ENCODE results near the gene PNMT.
A peak's percentile ranks its signal among the peaks of the same experiment; 100 is the strongest.

PNMT gene

GRCh38 chr17:39667945-39668924 lies at the start of gene PNMT:
Gene PNMT, plus strand, starts transcription at chr17:39668453. Its CDS starts 23 bp downstream, at chr17:39668476.
- peak; percentile 84 for DNase-seq (ENCODE audit: low spot score)

- no peak for DNase-seq (ENCODE audit: low spot score)
Observed at GRCh38 chr17:39618956-39619785, 49.1 kb upstream of the PNMT start.

GRCh38 chr17:39619786-39620101 lies 48.5 kb upstream of the PNMT start:
- DNase-seq (ENCODE audit: low spot score): no peak

GRCh38 chr17:39621523-39622379 lies 46.5 kb upstream of the PNMT start:
- peak; percentile 90 for DNase-seq (ENCODE audit: low spot score)

GRCh38 chr17:39622380-39623006 lies 45.8 kb upstream of the PNMT start:
- no peak for DNase-seq (ENCODE audit: low spot score)

- peak; percentile 86 for DNase-seq (ENCODE audit: low spot score)
Observed at GRCh38 chr17:39623356-39623950, 44.8 kb upstream of the PNMT start.

- no peak for DNase-seq (ENCODE audit: low spot score)
Observed at GRCh38 chr17:39624313-39624712, 43.9 kb upstream of the PNMT start.

GRCh38 chr17:39625198-39625785 lies 43.0 kb upstream of the PNMT start:
- no peak for DNase-seq (ENCODE audit: low spot score)

GRCh38 chr17:39626171-39627046 lies 41.8 kb upstream of the PNMT start, which contains the start of gene PPP1R1B:
Gene PPP1R1B, plus strand, starts transcription at chr17:39626952. Its CDS starts 441 bp downstream, at chr17:39627393.
- DNase-seq (ENCODE audit: low spot score): no peak

GRCh38 chr17:39627047-39627711 lies 41.1 kb upstream of the PNMT start:
- no peak for DNase-seq (ENCODE audit: low spot score)

GRCh38 chr17:39627712-39628516 lies 40.3 kb upstream of the PNMT start:
- DNase-seq (ENCODE audit: low spot score): no peak

GRCh38 chr17:39628655-39629493 lies 39.4 kb upstream of the PNMT start:
- no peak for DNase-seq (ENCODE audit: low spot score)

GRCh38 chr17:39629494-39629880 lies 38.8 kb upstream of the PNMT start:
- DNase-seq (ENCODE audit: low spot score): no peak

- DNase-seq (ENCODE audit: low spot score): no peak
Observed at GRCh38 chr17:39629898-39630297, 38.4 kb upstream of the PNMT start.

GRCh38 chr17:39631403-39631802 lies 36.9 kb upstream of the PNMT start:
- no peak for DNase-seq (ENCODE audit: low spot score)

GRCh38 chr17:39632153-39632941 lies 35.9 kb upstream of the PNMT start:
- DNase-seq (ENCODE audit: low spot score): no peak
